ENCODE data around the gene ARL17B.
"Not testable (repeated sequence)": the region's sequence is repeated elsewhere in the genome, so short reads cannot be mapped to it uniquely, and the experiment has no call there.

DNA sequence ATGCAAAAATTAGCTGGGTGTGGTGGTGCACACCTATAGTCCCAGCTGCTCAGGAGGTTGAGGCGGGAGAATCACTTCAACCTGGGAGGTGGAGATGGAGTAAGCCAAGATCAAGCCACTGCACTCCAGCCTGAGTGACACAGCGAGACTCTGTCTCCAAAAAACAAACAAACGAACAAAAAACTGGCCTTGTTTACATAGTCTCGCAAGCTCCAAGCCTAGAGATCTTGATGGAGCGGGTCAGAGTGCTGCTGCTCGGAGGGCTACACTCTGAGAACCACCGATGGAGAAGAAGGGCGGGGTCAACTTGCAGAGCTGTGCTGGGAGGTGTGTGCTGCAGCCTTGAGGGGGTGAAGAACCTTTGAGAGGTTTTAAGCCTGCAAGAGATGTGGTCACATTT lies 130.2 kb downstream of the ARL17B start:
- TF ChIP-seq, protein P1, sequence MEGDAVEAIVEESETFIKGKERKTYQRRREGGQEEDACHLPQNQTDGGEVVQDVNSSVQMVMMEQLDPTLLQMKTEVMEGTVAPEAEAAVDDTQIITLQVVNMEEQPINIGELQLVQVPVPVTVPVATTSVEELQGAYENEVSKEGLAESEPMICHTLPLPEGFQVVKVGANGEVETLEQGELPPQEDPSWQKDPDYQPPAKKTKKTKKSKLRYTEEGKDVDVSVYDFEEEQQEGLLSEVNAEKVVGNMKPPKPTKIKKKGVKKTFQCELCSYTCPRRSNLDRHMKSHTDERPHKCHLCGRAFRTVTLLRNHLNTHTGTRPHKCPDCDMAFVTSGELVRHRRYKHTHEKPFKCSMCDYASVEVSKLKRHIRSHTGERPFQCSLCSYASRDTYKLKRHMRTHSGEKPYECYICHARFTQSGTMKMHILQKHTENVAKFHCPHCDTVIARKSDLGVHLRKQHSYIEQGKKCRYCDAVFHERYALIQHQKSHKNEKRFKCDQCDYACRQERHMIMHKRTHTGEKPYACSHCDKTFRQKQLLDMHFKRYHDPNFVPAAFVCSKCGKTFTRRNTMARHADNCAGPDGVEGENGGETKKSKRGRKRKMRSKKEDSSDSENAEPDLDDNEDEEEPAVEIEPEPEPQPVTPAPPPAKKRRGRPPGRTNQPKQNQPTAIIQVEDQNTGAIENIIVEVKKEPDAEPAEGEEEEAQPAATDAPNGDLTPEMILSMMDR (IDR thresholded peaks at IDR 0.05) = not testable (repeated sequence)
- not testable (repeated sequence) for TF ChIP-seq EP300, POLR2AphosphoS5, POLR2A (IDR thresholded peaks at IDR 0.05)
